RWPE1 (cell line): ENCODE measurements around the gene SAP30L.

ENCODE experiments used
- CTCF ChIA-PET: fragments of 350-600 bp; sonication (Branson Sonifier 250); formaldehyde crosslinking; extraction: SDS; loops from one replicate; lab custom pipeline; 2021; lab: Yijun Ruan, JAX
- POLR2A ChIA-PET: fragments of 400-600 bp; formaldehyde crosslinking; extraction: SDS; loops from one replicate; lab custom pipeline; 2020; ENCODE audit warnings: antibody characterized with exemption; ENCODE audit not compliant: low non-redundant PET; lab: Yijun Ruan, JAX
- DNase-seq: peaks from one replicate; pipeline ENCODE4 v3.0.0; 2012; ENCODE audit warnings: low spot score
- H3K27ac ChIP-seq: fragments of 450-650 bp; 2 replicates; pipeline ENCODE4 v1.5.1; 2017
- TF ChIP-seq, protein P1 (sequence below): fragments of 450-650 bp; conservative IDR thresholded peaks from 2 replicates; pipeline ENCODE4 v1.5.1; 2017; ENCODE audit warnings: low read depth, mild to moderate bottlenecking

SAP30L gene

DNA sequence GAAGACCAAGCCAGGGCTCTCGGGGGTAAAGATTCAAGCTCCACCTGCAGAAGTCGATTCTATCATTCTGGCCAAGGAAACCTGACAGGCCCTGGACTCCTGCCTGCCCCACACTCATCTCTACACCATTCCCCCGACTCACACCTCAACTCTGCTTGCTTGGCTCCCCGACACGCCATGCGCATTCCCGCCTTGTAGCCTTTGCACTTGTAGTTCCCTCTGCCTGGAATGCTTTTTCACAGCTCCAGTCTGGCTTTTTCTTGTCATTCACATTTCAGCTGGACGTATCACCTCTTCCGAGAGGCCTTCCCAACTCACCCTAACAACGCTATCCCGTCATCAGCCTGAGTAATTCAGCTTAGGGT lies 60.9 kb downstream of the SAP30L start:
- ChIA-PET POLR2A (no interaction called here), CTCF (interaction anchor here (0.6 to 2.0 kb wide), 2 partner anchors 14 to 454 kb away, joined by 3 to 9 read pairs; no protein-coding TSS in a partner anchor)
- no peak for DNase-seq
- TF ChIP-seq, protein P1, sequence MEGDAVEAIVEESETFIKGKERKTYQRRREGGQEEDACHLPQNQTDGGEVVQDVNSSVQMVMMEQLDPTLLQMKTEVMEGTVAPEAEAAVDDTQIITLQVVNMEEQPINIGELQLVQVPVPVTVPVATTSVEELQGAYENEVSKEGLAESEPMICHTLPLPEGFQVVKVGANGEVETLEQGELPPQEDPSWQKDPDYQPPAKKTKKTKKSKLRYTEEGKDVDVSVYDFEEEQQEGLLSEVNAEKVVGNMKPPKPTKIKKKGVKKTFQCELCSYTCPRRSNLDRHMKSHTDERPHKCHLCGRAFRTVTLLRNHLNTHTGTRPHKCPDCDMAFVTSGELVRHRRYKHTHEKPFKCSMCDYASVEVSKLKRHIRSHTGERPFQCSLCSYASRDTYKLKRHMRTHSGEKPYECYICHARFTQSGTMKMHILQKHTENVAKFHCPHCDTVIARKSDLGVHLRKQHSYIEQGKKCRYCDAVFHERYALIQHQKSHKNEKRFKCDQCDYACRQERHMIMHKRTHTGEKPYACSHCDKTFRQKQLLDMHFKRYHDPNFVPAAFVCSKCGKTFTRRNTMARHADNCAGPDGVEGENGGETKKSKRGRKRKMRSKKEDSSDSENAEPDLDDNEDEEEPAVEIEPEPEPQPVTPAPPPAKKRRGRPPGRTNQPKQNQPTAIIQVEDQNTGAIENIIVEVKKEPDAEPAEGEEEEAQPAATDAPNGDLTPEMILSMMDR: no peak
- H3K27ac ChIP-seq: no peak overlapping the region

DNA sequence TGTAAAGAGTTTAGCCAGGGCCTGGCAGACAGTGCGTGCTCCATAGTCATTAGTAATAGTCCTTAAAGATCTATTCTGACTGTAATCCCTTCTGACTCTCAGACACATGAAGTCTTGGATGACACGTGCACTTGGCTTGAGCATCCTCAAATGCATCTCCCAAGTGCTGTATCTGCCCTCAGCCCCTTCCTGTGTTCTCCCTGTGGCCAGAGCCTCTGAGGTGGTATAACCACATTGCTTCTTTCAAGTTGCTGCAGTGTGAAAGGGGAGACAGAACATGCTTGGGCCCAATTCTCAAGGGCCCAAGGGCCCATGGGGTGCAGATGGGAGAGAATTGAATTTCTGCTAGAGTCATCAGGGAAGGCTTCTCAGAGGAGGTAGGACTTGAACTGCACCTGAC lies 62.3 kb downstream of the SAP30L start:
- POLR2A ChIA-PET: no interaction called here
- TF ChIP-seq, protein P1: no peak
- CTCF ChIA-PET: interaction anchor here (0.6 kb wide), 1 partner anchor 13 kb away, joined by 4 read pairs; no protein-coding TSS in a partner anchor
- no peak for DNase-seq
- H3K27ac ChIP-seq: no peak overlapping the region

DNA sequence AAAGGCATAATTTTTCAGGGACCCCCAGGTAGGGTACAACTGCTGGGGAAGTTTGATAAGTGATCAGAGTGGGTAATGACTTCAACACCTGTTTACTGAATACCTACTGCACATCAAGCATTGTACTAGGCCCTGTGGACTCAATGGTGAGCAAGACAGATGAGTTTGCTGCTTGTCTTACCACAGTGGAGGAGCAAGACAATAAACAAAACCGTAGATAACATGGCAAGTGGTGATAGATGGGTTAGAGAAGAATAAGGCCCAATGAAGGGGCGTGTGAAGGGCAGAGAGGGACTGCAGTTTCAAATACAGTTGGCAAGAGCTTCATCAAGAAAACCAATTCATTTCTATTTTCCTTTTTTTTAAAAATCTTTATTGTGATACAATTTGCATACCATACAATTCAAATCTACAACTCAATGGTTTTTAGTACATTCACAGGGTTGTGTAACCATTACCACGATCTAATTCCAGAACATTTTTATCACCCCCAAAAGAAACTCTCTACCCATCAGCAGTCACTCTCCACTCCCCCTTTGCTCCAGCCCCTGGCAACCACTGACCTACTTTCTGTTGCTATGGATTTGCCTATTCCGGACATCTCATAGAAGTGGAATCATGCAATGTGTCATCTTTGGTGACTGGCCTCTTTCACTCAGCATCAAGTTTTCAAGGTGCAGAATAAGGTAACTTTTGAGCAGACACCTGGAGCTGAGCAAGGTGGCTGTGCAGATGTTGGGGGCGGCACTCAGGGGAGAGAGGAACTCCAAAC lies 64.2 kb downstream of the SAP30L start:
- POLR2A ChIA-PET: no interaction called here
- TF ChIP-seq, protein P1: no peak
- no peak overlapping the region for H3K27ac ChIP-seq
- no peak for DNase-seq
- CTCF ChIA-PET: interaction anchor here (1.6 kb wide), 1 partner anchor 10 kb away, joined by 13 read pairs; no protein-coding TSS in a partner anchor
